Natural killer cell (primary cell): ENCODE measurements around the gene HIBADH. TPM values are rescaled to one million over a fixed set of nuclear protein-coding genes. Genes with fewer than 3 reads are reported as not detected.

Source experiments
- ATAC-seq, 3 donors: fragments of 150-1000 bp in 2 of 3; fragments of 200-7000 bp in 1 of 3; cut with Tn5 transposase; 1 replicate in 1 of 3; 2 replicates in 2 of 3; pipeline ENCODE4 v1.10.0; 2021; ENCODE audit warnings: mild to moderate bottlenecking in 2 of 3, moderate library complexity in 2 of 3
- DNase-seq, 2 donors: peaks; one replicate each; pipeline versions ENCODE4 v3.0.0 to v3.0.0-alpha.2; 2013 to 2021; ENCODE audit warnings: mixed read lengths in 1 of 2
- H3K27ac ChIP-seq: one replicate; pipeline ENCODE4 v1.5.1; 2013; ENCODE audit warnings: mild to moderate bottlenecking, low read length
- H3K27me3 ChIP-seq: one replicate; pipeline ENCODE4 v1.6.1; 2013; ENCODE audit warnings: low read length; ENCODE audit not compliant: control insufficient read depth, insufficient read depth
- H3K36me3 ChIP-seq: one replicate; pipeline ENCODE4 v1.6.1; 2013; ENCODE audit warnings: low read length; ENCODE audit not compliant: control insufficient read depth, insufficient read depth
- H3K4me1 ChIP-seq: one replicate; pipeline ENCODE4 v1.6.1; 2013; ENCODE audit warnings: low read length; ENCODE audit not compliant: control insufficient read depth, insufficient read depth
- H3K4me3 ChIP-seq: one replicate; pipeline ENCODE4 v1.5.1; 2013; ENCODE audit warnings: low read length
- H3K9me3 ChIP-seq: one replicate; pipeline ENCODE4 v1.6.1; 2013; ENCODE audit warnings: low read length; ENCODE audit not compliant: control insufficient read depth, insufficient read depth
- H3K27ac Mint-ChIP-seq, 2 donors: one replicate each; pipeline ENCODE4 v1.8.0; 2022; ENCODE audit warnings: mild to moderate bottlenecking in 2 of 2, mixed read lengths in 2 of 2, moderate library complexity in 1 of 2
- H3K27me3 Mint-ChIP-seq, 2 donors: one replicate each; pipeline ENCODE4 v1.8.0; 2022; ENCODE audit warnings: low read depth in 2 of 2, mixed read lengths in 2 of 2
- H3K36me3 Mint-ChIP-seq: one replicate; pipeline ENCODE4 v1.8.0; 2022; ENCODE audit warnings: mixed read lengths
- H3K4me1 Mint-ChIP-seq, 2 donors: one replicate each; pipeline ENCODE4 v1.8.0; 2022; ENCODE audit warnings: mixed read lengths in 2 of 2
- H3K4me3 Mint-ChIP-seq: one replicate; pipeline ENCODE4 v1.8.0; 2022; ENCODE audit warnings: mild to moderate bottlenecking, moderate library complexity, mixed read lengths
- H3K9me3 Mint-ChIP-seq, 2 donors: one replicate each; pipeline ENCODE4 v1.8.0; 2022; ENCODE audit warnings: mixed read lengths in 2 of 2
- WGBS: methylation state at CpG from one replicate; pipeline ENCODE4 v1.1.7; 2013; ENCODE audit warnings: missing lambda C conversion rate; ENCODE audit not compliant: insufficient coverage; 5-methylcytosine and 5-hydroxymethylcytosine counted together
- intact Hi-C: fragments of 100-400 bp; cut with micrococcal nuclease; formaldehyde crosslinking; loops from one replicate; pipeline ENCODE4 v1.14.2; 2022
- total RNA-seq, 4 donors: library from RNA; stranded (reverse); fragments of 120-200 nt in 1 of 4; gene quantifications; one replicate each; pipeline versions ENCODE4 v1.2.3 to v1.2.4, GENCODE V29; 2013 to 2022
- TF ChIP-seq, protein P1 (sequence below): fragments of 200-600 bp; IDR thresholded peaks from one replicate; pipeline ENCODE4 v1.8.0; 2022; ENCODE audit warnings: antibody characterized with exemption

HIBADH gene
- total RNA-seq, 3 donors from 2014 or later (not counting 1 experiment from before 2014, with no cell fraction given): 8.0 to 9.9 (median 8.1) TPM

DNA sequence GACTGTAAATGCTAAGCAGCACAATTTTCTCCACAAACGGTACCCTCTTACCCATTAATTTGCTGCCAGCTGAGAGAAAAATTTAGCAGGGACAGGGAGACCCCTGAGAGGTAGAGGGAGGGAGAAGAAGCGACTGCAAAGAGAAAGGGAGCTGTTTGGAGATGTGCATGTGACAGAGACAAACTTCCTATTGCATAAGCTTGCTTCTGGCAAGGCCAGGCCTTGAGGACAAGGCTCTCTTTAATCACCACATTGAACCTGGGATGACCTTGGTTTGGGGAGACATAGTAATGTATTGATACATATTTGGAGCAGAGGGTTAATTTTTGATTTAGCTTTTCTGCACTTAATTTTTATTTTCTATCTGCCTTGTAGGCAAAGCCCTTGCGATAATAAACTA, 31.1 kb upstream of the HIBADH start:
- TF ChIP-seq, protein P1, sequence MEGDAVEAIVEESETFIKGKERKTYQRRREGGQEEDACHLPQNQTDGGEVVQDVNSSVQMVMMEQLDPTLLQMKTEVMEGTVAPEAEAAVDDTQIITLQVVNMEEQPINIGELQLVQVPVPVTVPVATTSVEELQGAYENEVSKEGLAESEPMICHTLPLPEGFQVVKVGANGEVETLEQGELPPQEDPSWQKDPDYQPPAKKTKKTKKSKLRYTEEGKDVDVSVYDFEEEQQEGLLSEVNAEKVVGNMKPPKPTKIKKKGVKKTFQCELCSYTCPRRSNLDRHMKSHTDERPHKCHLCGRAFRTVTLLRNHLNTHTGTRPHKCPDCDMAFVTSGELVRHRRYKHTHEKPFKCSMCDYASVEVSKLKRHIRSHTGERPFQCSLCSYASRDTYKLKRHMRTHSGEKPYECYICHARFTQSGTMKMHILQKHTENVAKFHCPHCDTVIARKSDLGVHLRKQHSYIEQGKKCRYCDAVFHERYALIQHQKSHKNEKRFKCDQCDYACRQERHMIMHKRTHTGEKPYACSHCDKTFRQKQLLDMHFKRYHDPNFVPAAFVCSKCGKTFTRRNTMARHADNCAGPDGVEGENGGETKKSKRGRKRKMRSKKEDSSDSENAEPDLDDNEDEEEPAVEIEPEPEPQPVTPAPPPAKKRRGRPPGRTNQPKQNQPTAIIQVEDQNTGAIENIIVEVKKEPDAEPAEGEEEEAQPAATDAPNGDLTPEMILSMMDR: no peak
- Mint-ChIP-seq H3K27me3 (peaks cover 16% of the 10 kb centered on the region in 2 donors), H3K4me3 (no peak overlapping the region), H3K27ac (no peak overlapping the region), H3K9me3 (no peaks in the 10 kb centered on the region), H3K4me1 (no peaks in the 10 kb centered on the region), H3K36me3 (no peaks in the 10 kb centered on the region)
- 96% methylated on average over 2 of the region's 3 CpGs for WGBS
- no peaks in the 10 kb centered on the region for H3K36me3 ChIP-seq
- intact Hi-C loops: no loop called here
- ATAC-seq (no peak), DNase-seq (no peak)
- peaks cover 3% of the 10 kb centered on the region for H3K4me1 ChIP-seq
- H3K9me3 ChIP-seq: no peaks in the 10 kb centered on the region
- H3K4me3 ChIP-seq: no peak overlapping the region
- no peaks in the 10 kb centered on the region for H3K27me3 ChIP-seq
- H3K27ac ChIP-seq: no peak overlapping the region

DNA sequence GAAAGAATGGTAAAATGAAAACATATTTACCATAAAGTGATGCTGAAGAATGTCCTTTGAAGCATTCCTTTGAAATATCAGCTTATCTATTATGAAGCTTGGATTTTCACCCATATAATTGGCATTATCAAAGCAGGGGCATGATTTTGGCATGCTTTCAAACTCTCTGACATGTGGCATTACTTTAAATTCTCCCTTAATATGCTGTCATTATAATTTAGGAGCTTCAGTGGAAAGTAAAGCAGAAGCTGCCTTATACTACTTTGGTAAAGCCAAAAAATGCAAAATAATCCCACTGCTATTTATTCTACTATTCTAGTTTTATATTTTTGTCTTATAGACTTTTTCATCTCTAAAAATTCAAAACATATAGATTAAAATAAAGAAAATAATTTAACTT, 28.0 kb upstream of the HIBADH start:
- no peak overlapping the region for H3K4me3 ChIP-seq
- Mint-ChIP-seq H3K4me3 (no peak overlapping the region), H3K27me3 (peaks cover 24 to 29% of the 10 kb centered on the region in 2 donors), H3K36me3 (no peaks in the 10 kb centered on the region), H3K9me3 (no peaks in the 10 kb centered on the region), H3K27ac (no peak overlapping the region), H3K4me1 (no peaks in the 10 kb centered on the region)
- no peaks in the 10 kb centered on the region for H3K9me3 ChIP-seq
- TF ChIP-seq, protein P1: no peak
- peaks cover 2% of the 10 kb centered on the region for H3K27me3 ChIP-seq
- no peak for DNase-seq
- H3K36me3 ChIP-seq: no peaks in the 10 kb centered on the region
- H3K27ac ChIP-seq: no peak overlapping the region
- intact Hi-C loops: no loop called here
- no peaks in the 10 kb centered on the region for H3K4me1 ChIP-seq
- no peak for ATAC-seq

GRCh38 chr7:27689591-27690164, 27.0 kb upstream of the HIBADH start:
- Histone ChIP-seq H3K4me1 (no peaks in the 10 kb centered on the region), H3K36me3 (no peaks in the 10 kb centered on the region), H3K4me3 (no peak overlapping the region), H3K9me3 (no peaks in the 10 kb centered on the region), H3K27ac (no peak overlapping the region), H3K27me3 (peaks cover 2% of the 10 kb centered on the region)
- DNase-seq: peak in 1 of 2 donors; percentile 43
- H3K4me3 Mint-ChIP-seq: no peak overlapping the region
- WGBS: no CpG with 5 or more reads among the region's 1 CpG
- H3K27me3 Mint-ChIP-seq: peaks cover 22 to 29% of the 10 kb centered on the region in 2 donors
- TF ChIP-seq, protein P1: no peak
- H3K4me1 Mint-ChIP-seq: no peaks in the 10 kb centered on the region
- no peaks in the 10 kb centered on the region for H3K36me3 Mint-ChIP-seq
- no peaks in the 10 kb centered on the region for H3K9me3 Mint-ChIP-seq
- no peak overlapping the region for H3K27ac Mint-ChIP-seq
- intact Hi-C loops: no loop called here
- peak in 2 of 3 donors; percentile 50 to 52 for ATAC-seq

DNA sequence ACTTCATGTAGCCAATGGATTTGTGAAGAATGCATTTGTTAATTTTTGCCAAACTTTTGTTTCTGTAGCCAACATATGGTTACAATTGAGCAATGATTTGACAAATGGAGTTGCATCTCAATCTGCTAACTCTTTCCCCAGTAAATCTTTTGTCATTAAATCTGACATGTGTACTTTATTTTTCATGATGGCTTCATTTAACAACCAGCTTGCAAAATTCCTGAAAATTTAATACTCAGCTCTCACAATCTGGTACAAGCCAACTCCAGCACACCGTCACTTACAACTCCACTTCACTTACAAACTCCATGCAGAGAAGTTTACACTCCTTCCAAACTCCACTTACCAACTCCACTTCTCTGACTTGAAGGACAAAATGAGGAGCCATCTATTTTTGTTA, 26.5 kb upstream of the HIBADH start:
- Histone ChIP-seq H3K4me3 (no peak overlapping the region), H3K9me3 (no peaks in the 10 kb centered on the region), H3K27ac (no peak overlapping the region), H3K36me3 (no peaks in the 10 kb centered on the region), H3K4me1 (no peaks in the 10 kb centered on the region), H3K27me3 (peaks cover 2% of the 10 kb centered on the region)
- no peak overlapping the region for H3K4me3 Mint-ChIP-seq
- DNase-seq: no peak
- peaks cover 22 to 29% of the 10 kb centered on the region in 2 donors for H3K27me3 Mint-ChIP-seq
- H3K36me3 Mint-ChIP-seq: no peaks in the 10 kb centered on the region
- no peaks in the 10 kb centered on the region for H3K9me3 Mint-ChIP-seq
- no peaks in the 10 kb centered on the region for H3K4me1 Mint-ChIP-seq
- no peak overlapping the region for H3K27ac Mint-ChIP-seq
- no peak for ATAC-seq
- 89% methylated on average over 1 of the region's 1 CpG for WGBS
- intact Hi-C loops: no loop called here
- TF ChIP-seq, protein P1: no peak
